Measurements from ENCODE around the gene MAPK6.
"Not testable (repeated sequence)": the region's sequence is repeated elsewhere in the genome, so short reads cannot be mapped to it uniquely, and the experiment has no call there.

MAPK6 gene

DNA sequence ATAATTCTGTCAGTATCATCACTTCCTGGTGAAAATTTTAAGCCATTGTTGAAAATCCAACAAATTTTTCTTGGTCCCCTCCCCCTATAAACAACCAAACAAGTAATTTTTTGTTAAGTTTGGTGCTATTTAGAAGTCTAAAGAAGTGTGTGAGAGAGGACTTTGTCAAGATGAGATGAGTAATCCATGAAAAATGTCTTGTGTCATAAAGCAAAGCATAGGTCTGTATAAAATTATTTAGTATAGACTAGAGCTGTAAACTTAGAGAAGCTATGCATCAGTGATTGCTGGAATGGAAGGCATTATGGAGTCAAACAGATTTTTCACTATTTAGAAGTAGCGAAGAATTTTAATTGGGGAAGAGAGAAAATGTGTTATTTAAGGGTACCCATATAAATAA, 31.4 kb downstream of the MAPK6 start:
- no peak for DNase-seq

DNA sequence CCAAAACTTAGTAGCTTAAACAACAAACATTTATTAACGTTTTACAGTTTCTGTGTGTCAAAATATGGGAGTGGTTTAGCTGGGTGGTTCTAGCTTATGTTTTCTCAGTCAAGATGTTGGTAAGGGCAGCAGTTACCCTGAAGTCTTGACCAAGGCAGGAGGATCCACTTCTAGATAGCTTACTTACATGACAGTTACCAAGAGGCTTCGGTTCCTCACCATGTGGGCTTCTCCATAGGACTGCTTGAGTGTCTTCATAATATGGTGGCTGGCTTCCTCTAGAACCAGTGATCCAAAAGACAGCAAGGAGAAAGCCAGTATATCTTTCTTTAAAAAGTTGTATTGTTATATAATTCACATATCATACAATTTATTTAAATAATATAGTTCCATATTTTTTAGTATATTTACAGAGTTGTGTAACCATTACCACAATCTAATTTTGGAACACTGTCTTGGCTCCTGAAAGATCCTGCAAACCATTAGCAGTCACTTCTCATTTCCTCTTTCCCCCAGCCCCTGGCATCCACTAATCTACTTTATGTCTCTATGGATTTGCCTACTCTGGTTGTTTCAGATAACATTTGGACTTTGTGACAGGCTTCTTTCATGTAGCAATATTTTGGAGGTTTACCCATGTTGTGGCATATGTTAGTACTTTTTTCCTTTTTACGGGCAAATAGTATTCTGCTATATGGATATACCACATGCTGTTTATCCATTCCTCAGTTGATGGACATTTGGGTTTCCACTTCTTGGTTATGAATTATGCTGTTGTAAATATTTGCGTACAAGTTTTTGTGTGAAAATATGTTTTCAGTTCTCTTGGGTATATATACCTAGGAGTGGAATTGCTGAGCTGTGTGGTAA, 33.3 kb downstream of the MAPK6 start:
- DNase-seq, result no peak

DNA sequence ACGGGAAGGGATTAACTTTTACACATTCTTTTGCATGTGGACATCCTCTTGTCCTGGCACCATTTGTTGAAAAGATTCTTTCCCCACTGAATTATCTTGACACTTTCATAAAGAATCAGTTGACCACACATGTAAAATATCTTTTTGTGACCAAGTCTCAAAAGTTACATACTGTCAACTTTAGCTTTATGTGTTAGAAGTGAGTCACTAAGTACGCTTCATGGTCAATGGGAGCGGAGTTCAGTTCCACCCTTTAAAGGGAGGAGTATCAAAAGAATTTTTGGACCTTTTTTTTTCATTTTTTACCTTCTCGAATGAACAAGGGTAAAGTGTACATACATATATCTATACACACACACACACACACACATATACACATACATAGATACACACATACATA, 35.4 kb downstream of the MAPK6 start:
- no peak for DNase-seq

DNA sequence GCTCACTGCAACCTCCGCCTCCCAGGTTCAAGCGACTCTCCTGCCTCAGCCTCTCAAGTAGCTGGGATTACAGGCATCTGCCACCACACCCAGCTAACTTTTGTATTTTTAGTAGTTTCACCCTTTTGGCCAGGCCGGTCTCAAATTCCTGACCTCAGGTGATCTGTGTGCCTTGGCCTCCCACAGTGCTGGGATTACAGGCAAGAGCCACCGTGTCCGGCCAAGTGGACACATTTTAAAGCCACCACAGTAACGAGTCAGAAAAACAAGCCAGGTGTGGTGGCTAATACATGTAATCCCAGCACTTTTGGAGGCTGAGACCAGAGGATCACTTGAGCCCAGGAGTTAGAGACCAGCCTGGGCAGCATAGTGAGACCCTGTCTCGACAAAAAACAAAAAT, 35.8 kb downstream of the MAPK6 start:
- not testable (repeated sequence) for DNase-seq

DNA sequence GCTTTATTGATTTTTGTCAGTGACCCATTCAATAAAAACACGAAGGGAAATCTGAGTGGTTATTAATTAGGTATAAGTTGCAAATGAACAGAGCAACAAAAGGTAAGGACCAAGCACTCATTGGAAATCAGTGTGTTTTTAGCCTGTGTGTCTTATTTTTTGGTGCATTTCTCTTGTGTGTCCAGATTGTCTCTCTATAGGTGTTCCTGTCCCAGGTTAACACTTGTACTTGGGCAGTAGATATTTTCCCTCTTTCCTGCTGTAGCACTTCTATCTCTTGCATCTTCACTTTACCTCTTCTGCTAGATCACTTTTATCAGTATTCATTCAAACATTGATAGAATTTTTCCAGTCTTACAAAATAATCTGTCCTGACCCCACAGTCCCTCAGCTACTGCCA, 37.0 kb downstream of the MAPK6 start:
- DNase-seq, result no peak

DNA sequence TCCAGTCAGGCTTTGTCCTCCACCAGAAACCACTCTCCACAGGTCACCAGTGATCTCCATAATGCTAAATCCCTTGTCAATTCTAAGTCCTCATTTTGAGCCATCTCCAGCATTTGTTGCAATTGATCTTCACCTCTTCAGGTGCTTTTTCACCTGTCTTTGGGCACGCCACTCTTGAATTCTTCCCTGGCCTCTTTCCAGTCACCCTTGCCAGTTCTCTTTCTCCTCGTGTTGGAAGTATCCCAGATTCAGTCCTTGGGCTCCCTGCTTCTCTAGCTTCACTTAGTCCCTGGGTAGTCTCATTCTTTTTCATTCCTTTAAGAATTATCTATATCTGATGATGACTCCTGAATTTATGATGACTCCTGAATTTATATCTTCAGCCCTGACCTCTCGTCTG, 37.5 kb downstream of the MAPK6 start:
- DNase-seq, result no peak

DNA sequence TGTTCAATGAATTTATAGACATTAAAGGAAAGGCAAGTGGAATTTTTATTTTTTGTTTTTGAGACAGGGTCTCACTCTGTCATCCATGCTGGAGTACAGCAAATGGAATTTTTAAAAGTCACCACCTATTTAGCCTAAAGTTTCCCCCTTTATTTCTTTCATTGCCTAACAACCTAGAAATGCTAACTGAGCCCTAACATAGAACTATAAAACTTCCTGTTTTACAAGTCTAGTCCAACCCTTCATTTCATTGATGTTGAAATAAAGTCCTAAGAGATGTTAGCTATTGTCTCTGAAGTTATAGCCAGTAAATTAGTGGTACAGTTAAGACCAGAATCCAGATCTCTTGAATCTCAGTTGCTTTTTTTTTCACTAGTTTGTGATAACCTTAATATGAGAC, 39.0 kb downstream of the MAPK6 start:
- DNase-seq, result no peak

DNA sequence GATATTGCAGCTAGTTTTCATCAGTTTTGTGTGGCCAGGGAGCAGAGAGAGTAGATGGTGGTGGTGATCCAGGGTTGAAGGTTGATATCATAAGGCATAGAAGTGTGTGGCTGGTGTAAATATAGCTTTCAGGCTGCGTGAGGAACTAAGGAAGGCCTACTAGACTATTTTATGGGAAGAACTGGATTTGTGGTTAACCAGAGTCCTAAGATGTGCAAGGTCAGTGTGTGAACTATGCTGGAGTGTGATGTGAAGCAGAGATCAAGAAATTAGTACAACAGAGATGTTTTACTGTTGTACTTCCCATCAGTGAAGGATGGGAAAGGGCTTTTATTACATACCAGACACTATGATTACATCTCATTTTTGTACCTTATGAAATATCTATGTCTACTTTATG, 41.5 kb downstream of the MAPK6 start:
- DNase-seq, result no peak

DNA sequence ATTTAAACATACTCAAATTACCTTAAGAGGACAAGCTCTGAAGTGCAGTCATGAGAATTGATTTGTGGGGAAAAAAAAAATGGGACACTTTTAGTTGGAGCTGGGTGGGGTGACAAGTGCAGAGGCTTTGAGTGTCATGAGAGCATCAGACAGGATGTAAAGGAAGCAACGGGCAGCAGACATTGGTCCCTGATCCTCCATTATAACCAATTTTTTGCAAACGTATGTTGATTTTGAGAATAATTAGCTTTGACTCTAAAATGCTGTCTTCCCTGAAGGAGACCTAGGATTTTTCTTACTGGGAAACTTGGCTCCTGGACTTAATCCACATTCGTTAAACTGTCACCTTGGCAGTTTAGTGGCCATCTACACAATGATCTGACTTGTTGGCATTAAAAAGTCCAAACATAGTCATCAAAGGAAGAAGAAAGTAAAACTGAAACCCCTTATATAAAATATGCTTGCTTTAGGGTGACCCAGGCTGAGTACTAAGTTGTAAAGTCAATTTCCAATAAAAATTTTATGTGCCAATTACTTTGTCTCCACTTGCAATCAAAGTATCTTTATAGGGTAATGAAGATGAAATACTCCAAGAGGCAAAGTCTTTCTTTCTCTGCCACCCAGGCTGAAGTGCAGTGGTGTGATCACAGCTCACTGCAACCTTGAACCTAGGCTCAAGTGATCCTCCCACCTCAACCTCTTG, 48.0 kb downstream of the MAPK6 start:
- DNase-seq, result no peak

DNA sequence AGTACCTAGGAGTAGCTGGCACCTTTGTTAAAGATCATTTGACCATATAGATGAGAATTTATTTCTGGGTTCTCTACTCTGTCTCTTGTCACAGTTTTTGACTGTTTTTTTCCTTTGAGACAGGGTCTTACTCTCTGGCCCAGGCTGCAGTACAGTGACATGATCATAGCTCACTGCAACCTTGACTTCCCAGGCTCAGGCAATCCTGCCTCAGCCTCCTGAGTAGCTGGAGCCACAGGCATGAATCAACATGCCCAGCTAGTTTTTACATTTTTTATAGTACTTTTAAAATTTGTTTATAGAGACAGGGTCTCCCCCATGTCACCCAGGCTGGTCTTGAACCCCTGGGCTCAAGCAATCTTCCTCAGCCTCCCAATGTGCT, 48.5 kb downstream of the MAPK6 start:
- DNase-seq, result no peak

DNA sequence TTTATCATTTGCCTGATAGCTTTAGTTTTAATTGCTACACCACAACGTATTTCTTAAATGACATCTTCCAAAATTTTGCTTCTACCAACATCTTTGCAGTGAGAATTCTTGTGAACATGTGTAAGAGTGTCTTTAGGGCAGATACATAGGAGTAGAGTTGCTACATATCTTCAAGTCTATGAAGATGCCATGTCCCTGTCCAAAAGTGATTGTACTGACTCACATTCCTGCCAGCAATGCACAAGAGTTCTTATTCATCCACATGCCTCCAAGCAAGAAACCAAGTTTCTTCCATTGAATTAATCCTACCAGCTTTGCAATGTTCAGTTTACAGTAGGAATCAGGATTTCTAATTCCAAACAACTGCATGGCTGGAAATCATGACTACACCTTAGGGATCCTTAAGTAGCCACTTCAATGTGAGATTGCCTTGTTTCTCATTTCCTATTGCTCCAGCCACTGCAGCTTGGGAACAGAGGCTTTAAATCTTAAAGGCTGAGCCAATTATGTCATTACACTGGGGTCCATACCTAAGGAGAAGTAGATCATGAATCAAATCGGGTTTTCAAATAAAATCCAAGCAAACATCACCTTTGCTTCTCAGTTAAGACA, 49.1 kb downstream of the MAPK6 start:
- no peak for DNase-seq

DNA sequence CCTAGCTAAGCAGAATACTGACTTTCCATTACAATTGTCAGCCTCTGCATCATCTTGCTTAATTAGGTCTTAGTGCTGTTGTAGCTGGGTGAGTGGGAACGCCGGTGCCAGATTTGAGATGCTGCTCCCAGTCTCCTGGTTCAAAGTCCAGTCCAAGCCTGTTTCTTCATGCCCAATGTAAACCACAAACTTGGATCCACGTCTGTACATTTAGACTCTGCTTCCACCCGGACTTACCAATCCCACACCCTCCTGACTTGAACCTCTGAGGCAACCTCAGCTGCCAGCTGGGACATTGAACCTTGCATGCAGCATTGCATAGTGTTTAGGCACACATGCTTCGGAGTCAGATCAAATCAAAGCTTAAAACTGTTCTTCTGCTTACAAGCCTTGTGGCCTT, 50.5 kb downstream of the MAPK6 start:
- DNase-seq, result no peak

DNA sequence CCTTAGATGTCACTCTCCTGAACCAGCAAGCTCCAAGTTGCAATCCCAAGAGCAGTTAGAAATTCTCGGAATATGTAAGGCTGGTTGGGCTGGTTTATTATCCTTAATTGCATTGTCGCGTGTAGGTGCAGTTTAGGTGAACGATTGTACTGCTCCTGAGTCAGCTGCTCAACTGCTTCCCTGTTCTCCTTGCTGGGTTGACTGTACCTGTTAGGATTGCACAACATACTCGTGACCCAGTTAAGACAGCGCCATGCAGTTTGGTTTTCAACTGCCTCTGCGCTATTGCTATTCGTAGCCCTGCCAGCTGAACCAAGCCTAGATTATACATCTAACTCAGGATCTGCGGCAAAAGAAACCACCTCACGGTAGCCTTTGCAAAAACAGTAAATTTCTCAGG, 52.6 kb downstream of the MAPK6 start:
- DNase-seq, result no peak

DNA sequence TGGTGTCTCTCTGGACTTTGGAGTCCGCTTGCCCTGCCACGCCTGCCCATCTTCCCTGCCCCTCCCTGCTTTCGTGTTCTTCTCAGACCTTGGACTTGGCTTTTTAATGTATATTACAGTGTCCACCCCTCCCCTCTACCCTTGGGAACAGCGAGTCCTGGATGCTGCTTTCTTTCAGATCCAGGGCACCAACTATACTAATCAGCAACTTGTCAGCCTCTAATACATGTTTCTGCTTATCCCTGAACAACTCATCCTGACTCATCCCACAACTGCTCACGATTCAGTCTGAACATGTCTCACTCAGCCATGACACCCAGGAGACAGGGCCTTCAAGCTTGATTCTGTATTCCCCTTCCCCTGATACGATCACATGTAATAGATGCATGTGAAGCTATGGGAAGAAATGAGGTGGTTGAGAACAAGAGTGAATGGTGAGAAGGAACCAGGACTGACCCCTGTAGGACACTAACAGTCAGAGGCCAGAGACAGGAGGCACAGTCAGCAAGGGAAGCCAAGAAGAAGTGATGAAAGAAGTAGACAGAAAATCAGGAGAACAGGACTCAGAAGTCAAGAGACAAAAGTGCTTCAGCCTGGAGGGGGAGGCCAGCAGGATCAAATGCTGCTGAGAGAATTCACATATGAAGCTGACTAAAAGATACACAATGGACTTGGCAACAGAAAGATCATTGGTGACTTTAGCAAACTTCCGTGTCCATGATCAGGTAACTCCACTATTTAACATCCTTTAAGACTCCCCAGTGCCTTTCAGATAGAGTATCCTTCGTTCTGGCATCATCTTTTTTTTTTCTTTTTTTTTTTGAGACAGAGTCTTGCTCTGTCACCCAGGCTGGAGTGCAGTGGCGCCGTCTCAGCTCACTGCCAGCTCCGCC, 58.1 kb downstream of the MAPK6 start:
- no peak for DNase-seq

DNA sequence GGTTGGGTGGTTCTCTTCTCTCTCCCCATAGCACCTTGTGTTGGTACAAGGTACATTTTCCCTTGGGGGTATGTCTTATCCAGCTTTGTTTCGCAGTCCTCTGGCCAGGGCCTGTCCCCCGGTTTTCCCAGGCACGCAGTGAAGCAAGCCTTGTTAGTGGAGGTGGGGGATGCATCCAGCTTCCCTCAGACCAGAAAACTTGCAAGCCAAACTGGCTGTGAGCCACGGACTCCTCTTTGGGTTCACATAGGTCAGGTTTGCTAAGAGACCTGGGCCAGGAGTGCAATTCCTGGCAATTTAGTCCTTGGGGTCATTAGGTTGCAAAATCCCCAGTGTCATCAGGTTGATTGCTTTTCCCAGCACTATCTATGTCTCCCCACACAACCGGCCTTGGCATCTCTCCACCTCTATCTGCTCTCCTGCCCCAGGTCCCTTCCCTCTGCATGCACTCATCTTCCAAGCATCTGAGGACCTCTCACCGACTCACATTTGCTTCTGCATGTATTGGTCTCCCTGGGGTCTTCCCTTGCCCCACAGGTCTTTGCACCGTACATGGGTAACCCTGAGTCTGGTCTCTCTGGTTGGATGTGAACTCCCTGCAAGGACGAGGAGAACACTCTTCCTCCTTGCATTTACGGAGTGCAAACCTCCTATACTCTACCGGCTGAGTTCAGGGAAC, 59.3 kb downstream of the MAPK6 start:
- DNase-seq, result no peak

DNA sequence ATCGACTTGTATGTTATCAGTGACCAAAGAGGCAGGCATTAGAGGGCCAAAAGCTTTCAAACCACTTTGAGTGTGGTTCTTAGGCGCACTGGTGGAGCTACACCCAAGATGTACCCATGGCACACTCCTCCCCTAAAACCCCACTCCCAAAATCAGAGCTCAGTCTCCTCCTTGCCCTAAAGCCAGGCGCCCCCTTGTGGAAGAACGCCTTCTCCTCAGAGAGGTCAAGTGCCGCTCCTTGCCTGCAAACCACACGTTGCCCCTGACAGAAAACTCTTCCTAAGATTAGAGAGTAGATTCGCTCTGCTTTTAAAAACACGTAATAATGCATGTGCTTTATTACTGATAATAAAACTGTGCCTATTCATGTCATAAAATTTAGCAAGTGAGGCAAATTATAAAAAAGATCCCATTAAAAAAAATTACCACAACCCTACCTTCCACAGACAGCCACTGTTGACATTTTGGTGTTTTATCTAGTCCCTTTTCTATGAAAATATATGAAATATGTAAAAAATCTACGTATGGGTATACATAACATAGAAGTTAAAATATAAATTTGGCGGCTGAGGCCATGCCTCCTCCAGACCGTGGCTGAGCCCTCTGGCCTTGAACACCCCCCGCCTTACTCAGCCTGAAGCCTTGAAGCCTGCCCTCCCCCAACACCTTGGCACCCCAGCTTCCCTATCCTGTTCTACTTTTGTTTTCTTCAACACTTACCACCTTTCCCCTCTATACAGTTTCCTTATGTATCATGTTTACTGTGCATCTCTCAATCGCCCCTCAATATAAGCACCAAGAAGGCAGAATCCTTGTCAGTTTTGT, 60.1 kb downstream of the MAPK6 start:
- DNase-seq, result peak; percentile 88

DNA sequence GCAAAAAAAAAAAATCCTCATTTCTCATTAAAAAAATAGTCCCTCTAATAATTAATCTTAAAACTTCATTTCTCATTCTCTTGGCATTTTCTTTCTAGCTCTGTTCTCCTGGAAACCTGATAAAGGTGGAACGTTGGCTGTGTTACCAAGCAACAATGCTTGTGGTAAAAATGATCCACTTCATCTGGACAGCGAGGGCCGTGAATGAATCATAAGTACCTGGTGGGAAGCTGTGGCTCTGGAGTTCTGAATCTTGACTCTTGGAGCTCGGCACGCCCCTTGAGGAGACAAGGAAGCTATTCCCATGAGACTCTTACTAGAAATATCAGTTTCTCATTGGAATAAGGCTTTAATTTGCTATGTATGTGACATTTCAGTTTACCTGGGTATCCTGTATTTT, 61.0 kb downstream of the MAPK6 start:
- no peak for DNase-seq

DNA sequence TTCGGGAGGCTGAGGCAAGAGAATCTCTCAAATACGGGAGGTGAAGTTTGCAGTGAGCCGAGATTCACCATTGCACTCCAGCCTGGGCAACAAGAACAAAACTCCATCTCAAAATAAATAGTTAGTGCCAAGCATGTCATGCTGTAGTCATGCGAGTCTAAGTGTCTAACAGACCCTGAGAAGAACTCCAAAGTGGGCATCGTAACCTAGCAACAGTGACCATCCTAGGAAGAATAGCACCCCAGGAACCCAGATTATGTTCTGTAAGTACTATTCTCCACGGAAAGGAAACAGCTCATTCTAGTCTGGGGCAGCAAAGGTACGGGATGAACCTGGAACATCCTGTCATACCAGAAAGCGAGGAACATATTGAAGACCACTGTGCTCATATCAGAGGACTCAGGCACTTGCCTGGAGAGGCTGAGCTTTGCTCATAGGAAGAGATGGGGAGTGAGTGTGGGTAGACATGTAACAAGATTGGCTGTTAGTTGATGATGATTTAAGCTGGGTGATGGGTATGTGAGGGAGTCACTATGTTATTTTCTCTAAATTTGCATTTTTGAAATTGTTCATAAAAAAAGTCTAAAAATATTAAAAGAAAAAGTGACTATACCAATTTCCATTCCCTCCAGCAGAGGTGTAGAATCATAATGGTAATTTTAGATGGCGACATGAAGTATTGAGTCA, 61.8 kb downstream of the MAPK6 start:
- DNase-seq, result no peak

DNA sequence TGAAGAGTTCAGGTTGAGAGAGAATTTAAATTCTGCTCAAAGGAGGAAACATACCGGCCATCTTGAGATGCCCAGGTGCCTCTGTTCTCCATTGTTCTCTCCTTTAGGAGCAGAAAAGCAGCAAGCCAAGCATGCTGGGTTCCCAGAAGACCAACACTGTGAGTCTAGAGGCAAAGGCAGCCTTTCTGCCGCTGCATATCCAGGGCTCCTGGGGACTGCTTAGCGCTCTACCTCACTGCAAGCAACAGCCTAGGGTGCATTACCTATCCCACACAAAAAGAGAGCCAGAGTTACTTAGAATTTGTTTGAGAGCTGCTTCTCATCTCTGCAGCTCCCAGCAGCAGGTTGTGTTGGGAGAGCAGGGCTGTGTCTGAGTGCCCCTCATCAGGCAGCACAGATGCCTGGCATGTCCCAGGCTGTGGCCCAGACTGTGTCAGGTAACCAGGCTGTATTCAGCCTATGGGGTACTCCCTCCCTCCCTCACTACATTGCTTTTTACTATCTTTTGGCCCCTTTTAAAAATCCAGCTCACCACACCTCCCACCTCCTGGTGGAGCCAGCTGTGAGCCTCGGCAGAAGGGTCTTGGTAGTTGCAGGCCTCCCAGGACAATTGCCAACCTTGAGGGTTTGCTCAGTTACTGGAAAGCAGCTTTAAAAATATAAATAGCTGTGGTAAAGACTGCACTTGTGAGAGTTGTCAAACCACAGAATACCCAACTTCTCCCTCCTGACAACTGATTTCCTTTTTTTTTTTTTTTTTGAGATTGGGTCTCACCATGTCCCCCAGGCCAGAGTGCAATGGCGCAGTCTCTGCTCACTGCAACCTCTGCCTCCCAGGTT, 63.4 kb downstream of the MAPK6 start:
- DNase-seq, result no peak

DNA sequence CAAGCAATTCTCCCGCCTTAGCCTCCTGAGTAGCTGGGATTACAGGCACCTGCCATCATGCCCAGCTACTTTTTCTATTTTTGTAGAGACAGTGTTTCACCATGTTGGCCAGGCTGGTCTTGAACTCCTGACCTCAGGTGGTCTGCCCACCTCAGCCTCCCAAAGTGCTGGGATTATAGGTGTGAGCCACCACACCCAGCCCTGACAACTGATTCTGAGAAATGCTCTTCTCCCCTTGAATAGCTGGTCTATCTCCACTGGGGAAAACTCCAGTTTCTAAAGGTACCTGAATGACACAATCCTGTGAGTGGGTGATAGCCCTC, 64.0 kb downstream of the MAPK6 start:
- DNase-seq, result not testable (repeated sequence)
